CD4-positive, alpha-beta T cell treated with Interleukin-12 subunit alpha and Interleukin-12 subunit beta, for 1 hour (primary cell): Measurements from ENCODE around the gene ROR2.

Experiments used
- DNase-seq: peaks from one replicate; pipeline ENCODE4 v3.0.0-alpha.2; 2020

Gene ROR2

DNA sequence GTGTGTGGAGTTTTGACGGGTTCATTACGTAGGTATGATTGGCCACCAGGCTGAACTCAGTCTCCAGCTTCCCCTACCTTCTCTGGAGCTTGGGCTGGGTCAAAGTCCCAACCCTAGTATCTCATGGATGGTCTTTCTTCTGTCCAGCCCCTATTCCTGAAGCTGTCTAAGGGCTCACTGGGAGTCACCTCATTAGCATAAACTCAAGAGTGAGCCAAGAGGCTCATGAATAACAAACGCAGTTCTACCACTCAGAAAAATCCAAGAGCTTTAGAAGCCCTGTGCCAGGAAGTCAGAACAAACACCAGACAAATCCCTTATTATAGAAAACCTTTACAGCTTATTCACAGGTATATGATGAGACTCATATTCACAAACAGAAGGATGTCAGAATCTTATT is 346.1 kb downstream of the ROR2 start:
- DNase-seq = no peak

- no peak for DNase-seq
These were observed 350.5 kb downstream of the ROR2 start for GRCh38 chr9:91599564-91599963.

DNA sequence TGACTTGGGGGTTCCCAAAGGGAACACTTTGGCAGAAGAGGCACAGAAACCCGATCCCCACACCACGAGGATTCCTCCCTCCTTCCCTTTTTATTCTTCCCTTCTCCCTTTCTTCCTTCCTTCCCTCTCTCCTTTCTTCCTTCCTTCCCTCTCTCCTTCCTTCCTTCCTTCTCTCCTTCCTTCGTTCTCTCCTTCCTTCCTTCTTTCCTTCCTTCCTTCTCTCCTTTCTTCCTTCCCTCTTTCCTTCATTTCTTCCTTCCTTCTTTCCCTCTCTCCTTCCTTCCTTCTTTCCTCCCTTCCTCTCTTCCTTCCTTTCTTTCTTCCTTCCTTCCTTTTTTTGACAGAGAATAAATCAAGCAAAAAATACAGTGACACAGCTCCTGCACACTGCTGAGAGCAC is 358.4 kb downstream of the ROR2 start:
- no peak for DNase-seq

DNA sequence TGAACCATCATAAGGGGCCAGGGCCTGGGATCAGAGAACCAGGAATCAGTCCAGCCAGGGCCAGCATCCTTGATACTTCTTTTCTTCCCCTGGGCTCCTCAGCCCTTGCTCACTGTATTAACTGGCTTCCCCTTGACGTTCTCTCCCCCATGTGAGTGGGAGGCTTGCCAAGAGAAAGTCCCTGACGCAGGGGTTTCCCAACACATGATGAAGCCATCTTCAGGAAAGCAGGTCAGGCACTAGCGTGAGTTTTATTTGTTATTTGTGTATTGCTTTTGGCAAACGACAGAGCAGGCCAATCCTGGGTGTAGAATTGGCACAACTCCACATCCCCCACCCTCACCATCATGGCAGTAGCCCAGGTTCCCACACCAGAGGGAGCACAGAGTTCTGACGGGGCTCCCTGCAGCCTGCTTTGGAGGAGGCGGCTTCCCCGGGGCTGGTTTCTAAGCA is 360.9 kb downstream of the ROR2 start:
- no peak for DNase-seq

- DNase-seq = no peak
These were observed 363.7 kb downstream of the ROR2 start for GRCh38 chr9:91586282-91586681.

DNA sequence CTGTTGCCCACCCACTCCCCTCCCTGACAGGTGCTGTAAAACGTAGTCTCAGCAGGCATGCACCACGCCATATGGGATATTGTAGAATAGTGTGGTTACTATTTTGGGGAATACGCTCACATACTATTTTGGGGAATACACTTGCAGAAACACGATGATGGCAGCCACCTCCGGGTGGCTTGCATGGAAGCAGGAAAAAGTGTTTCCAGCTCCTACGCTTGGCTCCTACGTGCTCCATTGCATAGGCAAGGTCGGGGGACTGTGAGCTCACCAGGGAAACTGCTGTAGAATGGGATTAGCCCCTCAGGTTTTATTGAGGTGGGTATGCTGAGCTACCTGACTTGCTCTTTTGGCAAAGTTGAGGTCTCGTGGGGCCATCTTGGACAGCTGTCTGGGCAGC is 366.1 kb downstream of the ROR2 start:
- no peak for DNase-seq

DNA sequence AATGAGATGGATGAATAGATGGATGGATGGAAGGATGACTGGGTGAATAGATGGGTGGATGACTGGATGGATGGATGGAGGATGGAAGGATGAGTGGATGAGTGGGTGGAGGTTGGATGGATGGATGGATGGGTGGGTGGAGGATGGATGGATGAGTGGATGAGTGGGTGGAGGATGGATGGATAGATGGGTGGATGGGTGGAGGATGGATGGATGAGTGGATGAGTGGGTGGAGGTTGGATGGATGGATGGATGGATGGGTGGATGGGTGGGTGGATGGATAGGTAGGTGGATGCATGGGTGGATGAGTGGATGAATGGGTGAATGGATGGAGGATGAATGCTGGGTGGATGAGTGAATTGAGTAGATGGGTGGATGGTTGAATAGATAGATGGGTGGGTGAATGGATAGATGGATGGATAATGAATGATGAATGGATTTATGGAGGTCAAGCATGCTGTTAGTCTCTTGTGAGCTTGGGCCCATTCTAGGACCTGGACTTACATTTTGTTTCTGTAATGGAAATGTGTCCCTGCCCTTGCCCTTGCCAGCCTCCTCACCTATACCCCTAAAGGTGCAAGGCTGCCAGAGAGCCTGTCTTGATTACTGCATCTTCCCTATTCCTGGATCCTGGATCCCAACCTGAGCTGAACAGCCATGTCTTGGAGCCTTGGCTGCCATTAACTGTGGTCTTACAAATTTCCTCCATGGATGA is 366.7 kb downstream of the ROR2 start:
- DNase-seq = no peak

DNA sequence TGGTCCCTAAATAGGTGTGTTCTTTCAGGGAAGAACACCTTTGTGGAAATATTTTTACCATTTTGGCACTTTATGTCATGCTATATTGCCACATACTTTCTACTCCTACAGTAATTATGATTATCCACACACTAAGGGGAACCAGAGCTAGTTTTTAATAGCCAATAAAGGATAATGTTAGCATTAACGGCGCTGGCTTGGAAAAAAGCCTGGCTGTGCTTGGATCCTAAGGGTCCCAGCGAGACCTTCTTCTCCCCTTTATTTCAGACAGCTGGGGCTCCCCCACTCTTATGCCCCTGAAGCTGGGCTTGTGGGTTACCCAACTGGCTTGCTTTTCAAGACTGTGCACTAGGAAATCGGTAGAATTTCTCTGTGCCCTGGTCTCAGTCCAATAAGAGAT is 367.8 kb downstream of the ROR2 start:
- no peak for DNase-seq

GRCh38 chr9:91580136-91580535 is 369.9 kb downstream of the ROR2 start:
- peak; percentile 1 for DNase-seq

- no peak for DNase-seq
These were observed 371.1 kb downstream of the ROR2 start for GRCh38 chr9:91578911-91579310.

- DNase-seq = no peak
These were observed 372.4 kb downstream of the ROR2 start for GRCh38 chr9:91577633-91578061.

DNA sequence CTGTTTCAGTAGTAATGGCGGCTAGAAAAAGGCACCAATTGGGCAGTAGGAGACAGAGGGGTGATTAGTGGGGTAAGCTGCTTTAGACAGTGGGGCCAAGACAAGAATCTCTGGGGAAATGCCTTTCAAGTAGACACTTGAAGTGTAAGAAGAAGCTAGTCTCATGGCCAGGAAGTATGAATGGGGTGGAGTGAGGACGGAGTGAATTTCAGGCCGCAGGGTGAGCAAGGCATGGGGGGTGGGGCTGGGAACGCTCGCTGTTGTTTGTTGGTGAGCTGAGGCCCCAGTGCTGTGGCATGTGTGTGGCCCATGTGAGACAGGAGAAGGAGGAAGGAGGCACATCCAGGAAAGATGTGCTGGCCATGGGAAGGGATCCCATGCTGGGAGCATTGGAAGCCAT is 377.2 kb downstream of the ROR2 start:
- DNase-seq = no peak

DNA sequence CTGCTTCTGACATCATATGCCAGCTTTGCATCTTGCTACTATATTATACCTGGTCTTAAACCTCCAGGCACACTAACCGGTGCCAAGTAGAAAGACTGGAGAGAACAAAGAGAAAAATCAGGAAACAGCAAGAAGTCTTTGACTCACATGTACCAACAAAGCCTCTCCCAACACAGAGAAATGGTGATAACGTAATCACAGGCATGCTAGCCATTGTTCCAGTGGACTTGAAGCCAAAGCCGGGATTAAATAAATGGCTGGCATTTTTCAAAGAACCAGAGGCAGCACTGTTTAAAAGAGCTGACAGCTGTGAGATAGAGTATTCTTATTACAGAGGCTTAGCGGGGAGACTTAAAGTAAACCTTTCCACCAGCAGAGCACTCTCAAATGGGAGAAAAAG is 378.0 kb downstream of the ROR2 start:
- DNase-seq = no peak

- no peak for DNase-seq
These were observed 379.0 kb downstream of the ROR2 start for GRCh38 chr9:91571036-91571435.

DNA sequence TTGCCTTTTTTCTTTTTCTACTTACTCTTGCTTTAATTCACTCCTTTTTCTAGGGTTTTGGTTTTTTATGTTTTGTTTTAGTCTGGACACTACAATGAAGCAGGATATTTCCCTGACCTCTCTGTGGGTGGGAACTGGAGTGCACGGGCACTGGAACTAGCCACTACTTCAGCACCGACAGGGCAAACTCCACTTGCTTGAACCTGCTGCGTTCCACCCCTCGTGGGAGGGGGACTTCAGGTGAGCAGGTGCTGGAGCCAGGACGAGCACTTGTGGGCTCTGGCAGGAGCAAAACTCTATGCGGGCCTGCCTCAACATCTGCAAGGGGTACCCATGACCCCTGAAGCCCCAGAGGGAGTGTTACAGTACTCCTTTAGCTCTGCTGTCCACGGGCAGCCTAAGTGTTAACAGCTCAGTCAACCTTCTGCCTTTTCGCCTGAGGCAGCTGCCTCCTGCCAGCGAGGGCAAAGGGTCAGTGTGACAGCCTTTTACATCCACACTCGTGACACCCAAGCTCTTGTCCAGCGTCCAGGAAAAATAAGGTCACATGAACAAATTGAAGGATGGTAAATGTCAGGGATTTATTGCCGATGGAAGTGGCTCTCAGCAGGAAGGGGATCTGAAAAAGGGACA is 382.3 kb downstream of the ROR2 start:
- DNase-seq = no peak

GRCh38 chr9:91564081-91564670 is 385.9 kb downstream of the ROR2 start:
- DNase-seq = no peak

GRCh38 chr9:91562416-91562815 is 387.6 kb downstream of the ROR2 start:
- DNase-seq = no peak

- DNase-seq = no peak
These were observed 389.7 kb downstream of the ROR2 start for GRCh38 chr9:91560301-91560700.

DNA sequence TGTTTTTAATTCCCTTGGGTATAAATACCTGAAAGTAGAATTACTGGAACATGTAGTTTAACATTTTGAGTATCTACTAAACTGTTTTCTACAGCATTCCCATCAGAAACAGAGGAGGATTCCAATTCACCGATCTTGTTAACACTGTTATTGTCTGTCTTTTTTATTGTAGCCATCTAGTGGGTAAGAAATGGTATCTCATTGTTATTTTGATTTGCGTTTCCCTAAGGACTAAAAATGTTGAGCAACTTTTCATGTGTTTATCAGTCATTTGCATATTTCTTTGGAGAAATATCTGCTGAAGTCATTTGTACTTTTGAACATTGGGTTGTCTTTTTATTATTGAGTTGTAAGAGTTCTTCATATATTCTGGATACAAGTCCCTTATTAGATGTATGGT is 391.1 kb downstream of the ROR2 start:
- DNase-seq = no peak

- no peak for DNase-seq
These were observed 391.6 kb downstream of the ROR2 start for GRCh38 chr9:91558395-91558794.

- DNase-seq = no peak
These were observed 392.7 kb downstream of the ROR2 start for GRCh38 chr9:91557327-91557726.

DNA sequence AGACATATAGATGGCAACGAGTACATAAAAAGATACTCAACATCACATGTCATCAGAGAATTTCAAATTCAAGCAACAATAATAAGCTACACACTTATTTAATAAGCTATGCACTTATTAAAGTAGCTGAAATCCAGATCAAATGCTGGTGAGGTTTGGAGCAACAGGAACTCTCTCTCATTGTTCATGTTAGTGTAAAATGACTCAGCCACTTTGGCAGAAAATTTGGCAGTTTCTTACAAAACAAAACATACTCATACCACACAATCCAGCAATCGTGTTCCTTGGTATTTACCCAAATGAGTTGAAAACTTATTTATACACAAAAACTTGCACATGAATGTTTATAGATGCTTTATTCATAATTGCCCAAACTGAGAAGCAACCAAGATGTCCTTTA is 394.9 kb downstream of the ROR2 start:
- no peak for DNase-seq

- DNase-seq = no peak
These were observed 400.9 kb downstream of the ROR2 start for GRCh38 chr9:91549177-91549576.

DNA sequence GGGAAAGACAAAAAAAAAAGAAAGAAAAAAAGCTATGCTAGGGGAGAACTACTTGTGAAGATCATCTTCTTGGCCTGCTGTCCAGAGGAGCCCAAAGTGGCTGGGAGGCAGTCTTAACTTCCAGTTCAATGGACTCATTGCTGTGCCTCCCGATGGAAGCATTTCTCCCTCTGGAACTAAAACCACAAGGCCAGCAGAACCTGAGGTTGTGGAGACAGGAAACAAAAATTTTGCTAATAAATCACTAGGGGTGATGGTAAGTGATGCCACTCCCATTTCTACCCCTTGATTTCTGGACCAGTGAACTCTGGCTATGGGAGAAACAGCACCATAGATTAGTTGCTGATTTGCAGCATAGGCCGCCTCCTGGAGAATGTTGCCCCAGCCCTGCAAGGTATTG is 402.9 kb downstream of the ROR2 start:
- no peak for DNase-seq

DNA sequence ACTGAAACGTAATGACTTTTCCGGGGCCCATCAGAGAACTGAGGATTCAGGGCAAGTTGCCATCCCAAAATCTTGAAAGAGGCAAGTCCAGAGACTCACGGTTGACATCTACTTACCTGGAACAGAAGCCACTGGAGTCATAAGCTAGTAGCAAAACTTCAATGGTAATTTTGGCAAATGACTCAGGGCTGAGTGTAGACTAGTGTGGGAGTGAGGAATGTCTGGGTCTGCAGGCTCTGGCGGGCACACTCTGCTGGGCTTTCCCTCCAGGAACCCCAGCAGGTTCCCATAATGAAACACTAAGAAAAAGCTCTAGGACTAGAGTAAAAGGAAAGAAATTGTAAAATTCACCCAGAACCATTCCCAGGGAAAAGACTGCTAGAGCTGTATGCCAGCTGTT is 403.5 kb downstream of the ROR2 start:
- DNase-seq = no peak
